HEK293 (cell line): ENCODE measurements around the gene ZSCAN30.
A peak's percentile ranks its signal among the peaks of the same experiment; 100 is the strongest.

Source experiments
- CTCF ChIP-seq: fragments of 450-650 bp; formaldehyde crosslinking; IDR thresholded peaks from 2 replicates; pipeline ENCODE4 v1.5.1; 2016; ENCODE audit warnings: missing biosample characterization, missing genetic modification characterization
- INSM2 ChIP-seq: fragments of 450-650 bp; formaldehyde crosslinking; IDR thresholded peaks from 2 replicates; pipeline ENCODE4 v1.5.1; 2016; ENCODE audit warnings: missing biosample characterization, missing genetic modification characterization
- ZNF514 ChIP-seq: fragments of 450-650 bp; formaldehyde crosslinking; IDR thresholded peaks from 2 replicates; pipeline ENCODE4 v1.5.1; 2016; ENCODE audit warnings: missing biosample characterization, missing genetic modification characterization
- ZXDB ChIP-seq: fragments of 450-650 bp; formaldehyde crosslinking; IDR thresholded peaks from 2 replicates; pipeline ENCODE4 v1.5.1; 2016; ENCODE audit warnings: missing biosample characterization, missing genetic modification characterization
- TF ChIP-seq, protein P1 (sequence below): fragments of 450-650 bp; formaldehyde crosslinking; conservative IDR thresholded peaks from 2 replicates; pipeline ENCODE4 v1.5.1; 2016; ENCODE audit warnings: low read depth, missing biosample characterization, missing genetic modification characterization

DNA sequence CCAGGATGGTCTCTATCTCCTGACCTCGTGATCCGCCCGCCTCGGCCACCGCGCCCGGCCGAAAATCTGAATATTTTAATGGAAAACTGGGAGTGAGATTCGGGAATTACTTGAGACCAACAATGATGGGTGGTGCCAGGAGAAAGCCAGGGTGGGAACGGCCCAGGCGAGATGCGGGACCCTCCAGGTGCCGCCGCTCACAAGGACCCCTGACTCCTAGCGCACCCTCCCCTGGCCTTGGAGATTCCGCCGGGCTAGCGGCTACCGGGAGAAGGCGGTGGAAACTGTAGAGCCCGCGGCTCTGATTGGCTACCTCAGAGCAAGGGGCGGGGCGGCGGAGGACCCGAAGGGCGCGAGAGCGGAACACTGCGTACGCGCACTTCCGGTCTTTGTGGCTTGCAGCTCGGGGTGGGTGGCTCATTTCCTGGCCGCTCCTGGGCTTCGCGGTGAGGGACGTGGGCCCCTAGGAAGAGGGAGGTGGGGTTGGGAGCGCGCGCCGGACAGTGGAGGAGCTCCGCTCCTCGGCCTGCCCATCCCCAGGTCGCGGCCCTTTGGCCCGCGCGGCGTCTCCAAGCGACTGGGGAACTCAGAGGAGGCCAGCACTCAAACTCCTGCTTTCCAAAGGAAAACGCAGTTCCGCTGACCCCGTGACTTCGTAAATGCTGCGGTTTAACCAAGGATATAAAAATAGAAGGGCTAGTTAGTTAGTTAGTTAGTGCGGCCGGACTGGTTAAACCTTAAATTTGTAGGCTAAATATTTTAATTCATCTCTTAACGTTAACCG is 49.2 kb downstream of the ZSCAN30 start, which contains the start of gene ZNF397:
- TF ChIP-seq ZXDB (peak; percentile 75), CTCF (tag by site-specific recombination) (no peak), ZNF514 (tag by site-specific recombination) (no peak), INSM2 (tag by site-specific recombination) (peak; percentile 5; the same call in 1 of the 2 replicates)
- TF ChIP-seq, protein P1, sequence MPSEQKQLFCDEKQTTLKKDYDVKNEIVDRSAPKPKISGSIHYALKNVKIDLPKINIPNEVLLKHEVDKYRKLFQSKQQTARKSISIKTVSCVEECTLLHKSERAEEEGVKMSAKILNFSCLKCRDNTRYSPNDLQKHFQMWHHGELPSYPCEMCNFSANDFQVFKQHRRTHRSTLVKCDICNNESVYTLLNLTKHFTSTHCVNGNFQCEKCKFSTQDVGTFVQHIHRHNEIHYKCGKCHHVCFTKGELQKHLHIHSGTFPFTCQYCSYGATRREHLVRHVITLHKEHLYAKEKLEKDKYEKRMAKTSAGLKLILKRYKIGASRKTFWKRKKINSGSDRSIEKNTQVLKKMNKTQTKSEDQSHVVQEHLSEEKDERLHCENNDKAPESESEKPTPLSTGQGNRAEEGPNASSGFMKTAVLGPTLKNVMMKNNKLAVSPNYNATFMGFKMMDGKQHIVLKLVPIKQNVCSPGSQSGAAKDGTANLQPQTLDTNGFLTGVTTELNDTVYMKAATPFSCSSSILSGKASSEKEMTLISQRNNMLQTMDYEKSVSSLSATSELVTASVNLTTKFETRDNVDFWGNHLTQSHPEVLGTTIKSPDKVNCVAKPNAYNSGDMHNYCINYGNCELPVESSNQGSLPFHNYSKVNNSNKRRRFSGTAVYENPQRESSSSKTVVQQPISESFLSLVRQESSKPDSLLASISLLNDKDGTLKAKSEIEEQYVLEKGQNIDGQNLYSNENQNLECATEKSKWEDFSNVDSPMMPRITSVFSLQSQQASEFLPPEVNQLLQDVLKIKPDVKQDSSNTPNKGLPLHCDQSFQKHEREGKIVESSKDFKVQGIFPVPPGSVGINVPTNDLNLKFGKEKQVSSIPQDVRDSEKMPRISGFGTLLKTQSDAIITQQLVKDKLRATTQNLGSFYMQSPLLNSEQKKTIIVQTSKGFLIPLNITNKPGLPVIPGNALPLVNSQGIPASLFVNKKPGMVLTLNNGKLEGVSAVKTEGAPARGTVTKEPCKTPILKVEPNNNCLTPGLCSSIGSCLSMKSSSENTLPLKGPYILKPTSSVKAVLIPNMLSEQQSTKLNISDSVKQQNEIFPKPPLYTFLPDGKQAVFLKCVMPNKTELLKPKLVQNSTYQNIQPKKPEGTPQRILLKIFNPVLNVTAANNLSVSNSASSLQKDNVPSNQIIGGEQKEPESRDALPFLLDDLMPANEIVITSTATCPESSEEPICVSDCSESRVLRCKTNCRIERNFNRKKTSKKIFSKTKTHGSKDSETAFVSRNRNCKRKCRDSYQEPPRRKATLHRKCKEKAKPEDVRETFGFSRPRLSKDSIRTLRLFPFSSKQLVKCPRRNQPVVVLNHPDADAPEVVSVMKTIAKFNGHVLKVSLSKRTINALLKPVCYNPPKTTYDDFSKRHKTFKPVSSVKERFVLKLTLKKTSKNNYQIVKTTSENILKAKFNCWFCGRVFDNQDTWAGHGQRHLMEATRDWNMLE (tag by site-specific recombination) = peak; percentile 46
